Retina (tissue), 1 donor: ENCODE results near the gene PLA2G6.

Source experiments
- DNase-seq: peaks from one replicate; pipeline ENCODE4 v3.0.0-alpha.2; 2016

The PLA2G6 gene

DNA sequence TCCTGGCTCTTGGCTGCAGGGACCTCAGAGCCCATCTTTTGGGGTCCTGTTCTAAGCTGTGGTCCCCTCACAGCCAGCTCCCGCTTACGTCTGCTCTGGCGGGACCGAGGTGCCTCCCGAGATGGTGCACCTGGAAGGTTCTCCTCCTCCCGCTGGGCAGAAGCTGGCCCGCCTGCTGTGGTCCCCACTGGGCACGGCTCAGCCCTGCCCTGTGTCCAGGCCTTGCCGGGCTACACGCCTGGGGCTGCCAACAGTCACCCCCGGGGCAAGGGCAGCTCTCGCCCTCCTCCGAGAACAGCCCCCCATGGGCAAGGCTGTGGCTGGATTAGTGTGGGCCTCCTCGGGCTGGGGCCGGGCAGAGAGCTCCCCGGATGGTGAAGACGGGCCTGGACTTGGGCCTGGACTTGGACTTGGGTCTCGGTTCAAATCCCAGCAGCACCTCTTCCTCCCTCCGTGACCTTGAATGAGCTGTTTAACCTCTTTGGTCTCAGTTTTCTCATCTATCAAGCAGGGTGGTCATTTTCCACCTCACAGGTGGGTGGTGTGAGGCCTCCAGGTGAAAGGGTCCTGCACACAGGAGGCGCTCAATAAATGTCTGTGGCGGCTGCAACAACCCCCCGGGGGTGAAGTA lies 72.1 kb downstream of the PLA2G6 start:
- peak; percentile 88 for DNase-seq

DNA sequence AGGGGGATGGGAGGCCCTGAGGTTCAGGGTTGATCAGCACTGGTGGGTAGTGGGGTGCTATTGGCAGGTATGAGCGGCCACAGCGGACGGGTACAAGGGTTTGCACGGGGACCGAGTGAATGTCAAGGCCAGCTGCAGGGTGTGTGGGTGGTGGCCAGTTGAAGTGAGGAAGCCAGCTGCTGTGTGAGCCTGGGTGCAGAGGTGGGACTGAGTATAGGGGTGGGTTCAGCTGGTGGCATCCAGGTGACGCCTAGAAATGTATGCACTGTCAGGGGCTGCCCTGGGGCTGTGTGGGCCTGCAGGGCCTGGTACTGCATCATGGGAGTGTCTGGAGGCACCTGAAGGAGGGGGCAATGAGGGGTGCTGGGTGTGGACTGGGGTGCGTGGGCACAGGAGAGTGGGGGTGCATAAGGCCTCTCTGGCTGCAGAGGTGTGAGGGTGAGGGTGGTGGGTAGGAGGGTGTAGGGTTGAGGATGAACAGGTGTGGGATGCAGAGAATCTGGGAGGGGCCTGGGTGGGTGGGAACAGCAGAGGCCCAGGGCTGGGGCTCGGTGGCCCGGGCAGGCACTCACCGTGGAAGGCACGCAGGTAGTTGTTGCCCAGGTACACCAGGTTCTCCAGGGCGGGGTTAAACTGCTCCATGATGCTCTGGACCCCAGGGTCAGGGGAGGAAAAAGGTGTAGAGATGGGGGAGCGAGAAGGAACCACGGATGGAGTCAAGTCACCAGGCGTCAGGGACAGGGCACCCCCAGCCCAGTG lies 72.9 kb downstream of the PLA2G6 start:
- peak; percentile 45 for DNase-seq

DNA sequence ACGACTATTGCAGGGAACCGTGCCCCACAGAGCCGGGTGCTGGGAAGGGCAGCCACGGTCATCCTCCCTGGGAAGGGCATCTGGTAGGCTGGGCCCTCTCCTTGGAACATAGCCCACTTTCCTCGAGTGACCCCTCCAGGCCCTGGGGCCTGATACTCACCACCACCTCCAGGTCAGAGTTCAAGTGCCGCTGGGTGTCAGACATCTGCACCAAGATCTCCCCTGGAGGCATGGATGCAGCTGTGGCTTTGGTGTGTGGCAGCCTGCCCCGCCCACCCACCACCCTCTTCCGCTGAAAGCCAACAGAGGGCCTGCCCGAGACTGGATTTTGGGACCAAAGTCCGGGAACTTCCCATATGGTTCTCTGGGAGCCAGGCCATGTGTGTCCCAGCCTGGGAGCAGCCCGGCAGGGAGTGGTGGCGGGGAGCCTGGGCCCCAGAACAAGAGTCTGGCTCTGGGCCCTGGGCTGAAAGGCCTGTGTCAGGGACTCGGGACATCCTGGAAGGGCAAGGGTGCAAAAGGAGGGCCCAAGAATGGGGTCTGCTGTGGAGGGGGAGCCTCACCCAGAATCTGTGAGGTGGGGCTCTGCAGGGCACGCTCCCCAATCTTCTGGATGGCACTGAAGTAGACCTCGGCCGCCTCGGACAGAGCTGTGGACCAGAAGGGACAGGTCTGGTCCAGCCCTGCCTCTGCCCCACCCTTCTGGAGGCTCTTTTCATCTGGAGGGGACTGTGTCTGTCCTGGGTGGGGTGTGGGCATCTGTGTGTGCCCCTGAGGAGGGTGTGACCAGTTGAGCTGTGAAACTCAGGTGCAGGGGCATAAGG lies 73.7 kb downstream of the PLA2G6 start:
- DNase-seq: peak; percentile 32

DNA sequence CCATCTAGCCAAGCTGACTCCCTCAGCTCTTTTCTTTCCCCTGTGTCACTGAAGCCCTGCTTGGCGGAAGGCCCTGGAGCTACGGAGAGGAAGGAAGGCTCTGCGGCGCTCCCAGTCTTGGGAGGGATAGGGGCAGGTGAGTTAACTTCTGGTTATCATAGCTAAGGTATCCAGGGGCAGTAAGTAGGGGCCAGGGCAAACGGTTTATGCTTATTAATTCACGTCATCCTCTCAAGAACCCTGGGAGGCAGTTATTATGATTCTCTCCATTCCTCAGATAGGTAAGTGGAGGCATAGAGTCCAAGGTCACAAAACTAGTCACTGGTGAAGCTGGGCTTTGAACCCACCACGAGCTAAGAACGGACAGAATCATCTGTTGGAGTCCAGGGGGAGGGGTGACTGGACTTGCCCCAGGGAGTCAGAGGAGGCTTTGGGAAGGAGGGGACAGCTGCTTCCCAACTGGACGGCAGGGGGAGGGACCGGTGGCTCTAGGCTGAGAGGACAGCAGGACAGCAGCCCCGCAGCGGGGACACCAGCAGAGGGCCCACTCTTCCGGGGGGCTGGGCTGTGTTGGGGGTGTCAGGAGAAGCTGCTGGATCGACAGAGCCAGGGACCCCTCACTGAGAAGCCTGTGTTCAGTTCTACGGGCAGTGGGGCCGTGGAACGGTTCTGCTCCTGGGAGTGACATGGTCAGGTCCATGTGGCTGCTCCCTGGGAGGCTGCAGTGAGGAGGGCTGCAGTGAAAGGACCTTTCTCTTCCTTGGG lies 74.6 kb downstream of the PLA2G6 start:
- no peak for DNase-seq

DNA sequence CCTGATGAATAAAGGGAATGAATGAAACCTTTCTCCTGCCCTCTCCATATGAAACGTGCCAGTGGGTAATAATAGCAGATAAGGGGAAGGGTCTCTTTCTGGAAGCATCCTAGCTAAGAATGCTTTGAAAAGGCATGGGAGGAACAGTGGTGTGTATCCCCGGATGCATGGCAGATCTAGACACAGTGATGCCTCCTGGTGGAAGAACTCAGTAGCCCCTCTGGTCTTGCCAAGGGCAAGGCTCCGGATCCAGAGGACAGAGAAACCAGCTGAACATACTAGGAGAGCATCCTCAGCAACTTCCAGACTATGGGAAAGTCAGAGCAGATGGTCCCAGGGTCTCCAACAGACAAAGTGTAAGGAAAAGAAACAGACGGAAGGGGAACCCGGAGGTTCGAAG lies 77.5 kb downstream of the PLA2G6 start:
- no peak for DNase-seq

DNA sequence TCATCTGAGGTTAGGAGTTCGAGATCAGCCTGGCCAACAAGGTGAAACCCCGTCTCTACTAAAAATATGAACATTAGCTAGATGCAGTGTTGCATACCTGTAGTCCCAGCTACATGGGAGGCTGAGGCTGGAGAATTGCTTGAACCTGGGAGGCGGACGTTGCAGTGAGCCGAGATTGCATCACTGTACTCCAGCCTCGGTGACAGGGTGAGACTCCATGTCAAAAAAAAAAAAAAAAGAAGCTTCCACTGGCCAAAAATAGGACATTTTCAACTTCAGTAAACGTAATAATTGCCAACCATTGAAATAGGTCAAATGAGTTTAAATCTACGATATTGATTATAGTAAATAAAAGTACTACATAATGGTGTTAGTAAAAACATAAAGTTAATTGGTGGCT lies 78.0 kb downstream of the PLA2G6 start:
- no peak for DNase-seq

DNA sequence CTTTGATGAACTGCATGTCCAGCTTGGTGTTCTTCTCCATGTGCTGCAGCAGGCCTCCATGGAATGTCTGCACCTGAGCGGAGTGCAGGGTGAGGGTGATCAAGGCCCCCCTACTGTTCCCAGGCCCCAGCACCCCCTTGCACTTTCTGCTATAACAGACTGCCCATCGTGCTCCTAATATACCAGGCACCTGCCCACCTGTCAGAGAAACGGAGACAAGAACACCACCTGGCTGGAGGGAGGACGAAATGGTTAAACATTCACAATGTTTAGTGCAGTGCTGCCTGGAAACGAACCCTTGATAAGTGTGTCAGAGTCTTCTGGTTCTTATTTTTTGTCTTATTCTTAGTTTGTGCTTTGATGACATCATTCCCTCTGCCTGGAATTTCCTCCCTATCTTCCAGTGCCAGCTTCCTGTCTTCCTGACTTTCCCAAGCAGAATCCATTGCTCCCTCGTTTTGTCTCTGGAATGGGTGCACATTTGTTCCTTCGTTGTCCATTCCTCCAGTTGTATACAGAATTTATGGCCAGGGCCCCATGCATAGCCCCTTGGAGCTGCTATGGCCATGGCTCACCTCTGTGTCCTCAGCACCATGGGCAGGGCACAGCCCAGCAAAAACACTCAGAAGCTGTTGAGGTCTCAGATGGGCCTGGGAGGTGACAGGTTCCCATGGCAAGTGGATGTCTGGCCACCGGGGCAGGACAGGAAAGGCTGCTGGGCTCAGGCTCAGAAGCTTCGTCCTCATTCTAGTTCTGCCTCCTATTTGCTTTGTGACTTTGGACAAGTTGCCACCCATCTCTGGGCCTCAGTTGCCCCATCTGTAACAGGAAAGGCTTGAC lies 83.0 kb downstream of the PLA2G6 start:
- DNase-seq: no peak

DNA sequence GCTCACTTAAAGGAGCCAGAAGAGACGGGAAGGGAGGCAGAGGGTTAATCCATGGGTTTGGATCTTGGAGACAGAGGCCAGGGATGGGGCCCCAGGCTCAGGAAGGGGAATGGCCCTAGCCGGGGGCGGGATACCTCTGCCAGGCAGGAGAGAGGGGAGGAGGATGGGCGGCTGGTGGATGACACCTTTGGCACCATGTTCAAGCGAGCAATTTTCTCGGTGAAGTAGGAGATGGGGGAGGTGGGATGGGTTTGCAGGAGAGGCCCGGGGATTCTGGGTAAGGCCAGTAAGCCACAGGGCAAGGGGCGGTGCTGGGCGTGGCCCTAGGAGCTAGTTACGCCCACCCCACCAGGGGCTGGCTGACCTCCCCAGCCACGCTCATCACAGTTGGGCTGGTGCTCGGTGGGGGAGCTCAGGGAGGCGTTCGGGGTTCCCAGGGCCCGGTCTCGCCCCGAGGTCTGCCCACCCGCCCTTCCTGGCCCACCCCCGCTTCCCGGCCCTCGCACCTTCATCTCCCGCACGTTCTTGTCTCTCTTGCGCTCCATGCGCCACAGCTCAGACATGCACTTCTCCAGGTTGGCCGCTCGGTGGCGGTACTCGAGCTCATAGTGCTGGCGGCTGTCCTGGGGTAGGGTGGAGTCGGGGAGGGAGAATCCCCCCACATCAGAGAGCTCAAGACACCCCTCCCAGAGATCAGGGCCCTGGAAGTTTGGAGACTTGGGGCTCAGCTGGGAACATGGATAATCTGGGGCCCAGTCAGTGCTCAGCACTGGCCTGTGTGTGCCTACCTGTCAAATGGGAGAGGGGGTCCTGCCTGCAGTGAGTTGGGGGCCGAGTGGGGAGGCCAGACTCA lies 83.8 kb downstream of the PLA2G6 start:
- DNase-seq: peak; percentile 48

DNA sequence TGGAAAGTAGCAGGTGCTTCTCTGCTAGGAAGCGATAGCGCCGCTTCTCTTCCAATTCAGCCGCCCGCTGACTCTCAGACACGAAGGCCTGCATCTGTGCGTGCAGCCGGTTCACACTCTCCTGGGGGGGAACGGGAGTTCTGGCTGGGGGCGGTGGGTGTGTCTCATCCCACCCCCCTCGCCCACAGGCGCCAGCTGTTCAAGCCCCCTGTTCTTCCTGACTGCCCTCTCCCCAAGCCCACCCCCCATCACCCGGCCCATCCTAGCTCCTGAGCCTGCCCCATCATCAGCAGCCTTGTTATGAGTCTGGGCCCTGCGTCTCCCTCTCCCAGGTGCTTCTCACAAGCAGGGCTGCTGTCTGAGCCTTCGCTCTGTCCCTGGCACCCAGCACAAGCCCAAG lies 84.6 kb downstream of the PLA2G6 start:
- no peak for DNase-seq

DNA sequence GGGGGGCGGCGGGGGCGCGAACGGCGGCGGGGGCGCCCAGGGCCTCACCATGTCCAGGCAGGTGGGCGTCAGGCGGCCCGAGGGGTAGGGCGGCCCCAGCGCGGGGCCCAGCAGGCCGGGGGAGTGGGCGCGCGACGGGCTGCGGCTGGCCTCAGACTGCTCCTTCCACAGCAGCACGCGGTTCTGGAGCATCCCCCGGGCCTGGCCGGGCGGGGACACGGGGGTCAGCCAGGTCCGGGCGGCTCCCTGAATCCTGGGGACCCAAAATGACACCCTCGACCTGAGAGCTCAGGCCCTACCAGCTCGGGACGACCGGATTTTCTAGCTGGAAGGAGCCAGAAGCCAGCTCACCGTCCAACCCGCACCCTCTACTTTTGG lies 92.2 kb downstream of the PLA2G6 start:
- DNase-seq: peak; percentile 24

DNA sequence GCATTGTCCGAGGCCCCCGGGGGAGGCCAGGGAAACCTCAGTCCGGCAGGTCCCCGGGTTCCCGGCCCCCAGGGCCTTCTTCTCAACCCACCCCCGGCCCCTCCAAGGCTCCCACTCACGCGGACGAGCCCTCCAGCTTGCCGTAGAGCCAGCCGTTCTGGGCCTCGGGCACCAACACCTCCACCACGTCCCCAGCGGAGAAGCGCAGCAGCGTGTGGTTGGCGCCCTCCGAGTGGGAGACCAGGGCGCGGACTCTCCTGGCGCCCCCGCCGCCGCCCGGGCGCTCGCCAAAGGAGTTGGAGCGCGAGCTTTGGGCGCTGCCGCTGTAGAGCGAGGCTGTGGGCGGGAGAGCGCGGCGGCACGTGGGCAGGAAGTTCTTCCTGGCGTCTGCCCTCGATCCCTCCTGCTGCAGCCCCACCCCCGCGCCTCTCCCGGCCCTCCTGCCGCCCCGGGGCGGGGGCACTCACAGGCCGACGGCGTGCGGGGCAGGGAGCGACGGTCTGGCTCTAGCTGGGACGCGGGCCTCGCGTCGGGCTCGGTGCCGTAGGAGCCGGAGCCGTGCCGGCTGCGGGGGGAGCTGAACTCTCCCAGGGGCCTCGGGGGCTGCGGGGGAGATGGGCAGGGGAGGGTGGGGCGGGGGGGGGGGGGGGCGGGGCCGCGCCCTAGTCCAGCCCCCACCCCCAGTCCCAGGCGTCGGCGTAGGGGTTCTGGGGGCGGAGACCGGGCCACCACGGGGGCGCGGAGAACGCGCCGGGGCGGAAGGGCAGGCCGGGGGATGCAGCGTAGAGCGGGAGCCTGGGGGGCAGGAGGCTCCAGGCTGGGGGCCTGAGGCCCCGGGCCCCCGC lies 92.8 kb downstream of the PLA2G6 start:
- DNase-seq: no peak

DNA sequence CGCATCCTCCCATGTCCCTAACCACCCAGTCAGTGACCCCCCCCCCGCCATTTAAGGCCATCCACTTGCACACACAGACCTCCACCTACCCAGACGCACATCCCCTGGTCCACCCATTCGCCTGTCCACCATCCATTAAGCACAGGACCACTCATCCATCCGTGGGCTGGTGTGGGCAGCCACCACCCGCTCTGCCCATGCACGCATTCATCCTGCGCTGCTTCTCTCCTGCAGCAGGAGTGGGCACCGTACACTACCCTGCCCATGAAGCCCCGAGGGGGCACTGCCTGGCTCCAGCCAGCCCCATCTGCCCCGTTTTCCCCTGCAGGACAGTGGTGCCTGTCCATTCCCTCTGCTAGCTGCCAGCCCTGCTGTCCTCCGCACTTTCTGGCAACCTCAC lies 93.8 kb downstream of the PLA2G6 start:
- no peak for DNase-seq

DNA sequence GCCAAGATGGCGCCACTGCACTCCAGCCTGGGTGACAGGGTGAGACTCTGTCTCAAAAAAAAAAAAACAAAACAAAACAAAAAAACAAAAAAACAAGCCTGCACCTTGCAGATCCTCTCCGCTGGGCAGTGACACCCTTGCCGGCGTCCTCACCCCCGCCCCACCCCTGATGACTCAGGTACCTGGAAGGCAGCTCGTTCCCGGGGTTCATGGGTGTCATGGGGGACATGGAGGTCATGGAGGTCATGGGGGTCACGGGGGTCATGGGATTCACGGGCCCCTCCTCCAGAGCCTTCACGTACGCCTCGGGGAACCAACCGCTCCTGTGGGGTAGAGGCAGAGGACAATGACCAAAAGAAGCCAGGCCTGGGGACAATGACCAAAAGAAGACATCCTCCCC lies 94.7 kb downstream of the PLA2G6 start:
- no peak for DNase-seq

DNA sequence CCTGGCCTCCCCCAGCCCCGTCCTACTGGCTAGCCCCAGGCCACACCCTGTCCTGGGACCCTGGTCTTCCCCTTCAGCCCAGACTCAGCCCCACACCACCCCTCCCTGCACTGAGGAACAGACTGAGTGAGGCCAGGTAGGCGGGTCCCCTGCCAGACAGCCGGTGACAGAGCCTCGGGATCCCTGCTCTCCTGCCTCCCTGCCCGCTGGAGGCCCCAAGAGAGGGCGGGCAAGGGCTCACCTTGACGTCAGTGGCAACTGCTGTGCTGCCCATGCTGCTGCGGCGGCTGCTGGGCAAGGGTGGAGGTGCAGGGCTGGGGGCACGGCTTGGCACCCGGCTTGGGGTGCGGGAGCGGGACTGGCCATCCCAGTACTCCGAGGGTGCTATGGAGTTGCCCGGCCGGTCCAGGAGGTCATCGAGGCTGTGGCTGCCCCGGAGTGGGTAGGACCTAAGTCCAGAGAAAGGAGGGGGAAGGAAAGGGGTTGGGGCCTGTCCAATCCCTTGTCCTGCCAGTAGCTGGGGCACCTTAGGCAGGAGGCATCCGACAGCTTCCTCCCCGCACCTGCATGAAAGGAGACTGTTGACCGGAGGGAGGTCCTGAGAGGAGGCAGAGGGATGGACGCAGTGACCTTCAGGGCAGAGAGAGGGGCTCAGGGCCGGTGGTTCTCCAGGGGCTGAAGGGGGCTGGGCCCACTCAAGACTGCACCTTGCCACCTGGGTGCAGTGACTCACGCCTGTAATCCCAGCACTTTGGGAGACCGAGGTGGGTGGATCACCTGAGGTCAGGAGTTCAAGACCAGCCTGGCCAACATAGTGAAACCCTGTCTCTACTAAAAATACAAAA lies 95.4 kb downstream of the PLA2G6 start:
- no peak for DNase-seq

DNA sequence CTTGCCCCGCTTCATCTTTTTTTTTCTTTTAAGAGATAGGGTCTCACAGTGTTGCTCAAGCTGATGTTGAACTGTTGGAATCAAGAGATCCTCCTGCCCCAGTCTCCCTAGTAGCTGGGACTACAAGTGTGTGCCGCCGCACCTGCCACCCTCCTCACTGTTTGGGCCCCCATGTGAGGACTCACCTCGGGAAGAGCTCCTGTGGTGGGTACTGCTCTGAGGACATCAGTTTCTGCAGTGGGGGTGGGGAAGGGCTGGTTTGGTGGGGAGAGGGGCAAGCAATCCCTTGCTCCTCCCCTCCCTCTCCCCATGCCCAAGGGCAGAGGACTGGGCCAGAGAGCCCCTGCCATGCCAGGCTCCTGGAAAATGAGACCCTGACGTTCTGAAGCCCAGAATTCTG lies 96.1 kb downstream of the PLA2G6 start:
- DNase-seq: no peak

DNA sequence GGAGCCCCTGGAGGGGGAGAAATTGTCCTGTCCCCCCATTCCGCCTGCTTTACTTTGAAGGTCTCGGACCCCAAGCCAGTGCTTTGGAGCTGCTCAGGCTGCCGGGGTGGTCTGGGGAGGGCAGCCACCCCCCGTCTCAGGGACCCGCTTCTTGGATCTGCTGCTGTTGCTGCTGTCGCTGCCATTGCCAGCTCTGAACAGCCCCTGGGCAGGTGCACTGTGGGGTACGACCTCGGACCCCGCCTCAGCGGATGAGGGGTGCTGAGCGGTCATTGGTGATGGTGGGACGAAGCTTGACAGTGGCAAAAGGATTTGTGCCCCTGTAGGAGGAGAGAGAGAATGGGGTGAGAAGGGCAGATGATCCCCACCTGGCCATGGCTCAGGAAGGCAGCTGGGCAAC lies 96.6 kb downstream of the PLA2G6 start:
- DNase-seq: no peak

DNA sequence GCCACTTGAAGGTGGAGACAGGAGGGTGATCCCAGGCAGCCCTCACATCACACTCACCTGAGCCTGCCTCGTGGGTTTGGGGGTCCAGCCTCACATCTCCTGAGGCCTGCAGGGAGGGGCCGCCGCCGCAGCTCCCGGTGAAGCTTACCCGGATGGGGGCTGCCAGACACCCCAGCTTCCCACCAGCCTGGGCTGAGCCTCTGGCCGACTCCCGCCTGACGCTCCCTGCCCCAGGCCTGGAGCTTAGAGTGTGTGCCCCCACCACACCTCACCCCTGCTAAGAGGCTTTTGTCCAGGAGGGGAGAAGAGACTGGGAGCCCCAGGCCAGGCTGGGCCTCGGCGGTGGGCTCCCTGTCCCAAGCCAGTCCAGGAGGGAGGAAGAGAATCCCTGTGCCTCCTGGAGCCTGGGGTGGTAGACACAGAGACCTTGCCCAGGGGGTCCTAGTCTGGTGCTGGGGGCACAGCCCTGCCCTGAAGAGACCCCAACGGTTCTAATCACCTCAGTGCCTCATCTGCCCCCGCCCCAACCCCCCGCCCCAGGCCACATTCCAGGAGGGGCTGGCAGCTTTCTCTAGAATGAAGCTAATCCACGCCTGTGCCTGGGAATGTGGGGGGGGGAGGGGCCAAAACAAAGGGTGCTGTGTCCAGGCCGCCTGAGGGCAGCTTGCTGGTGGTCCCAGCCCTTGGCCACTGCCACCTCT lies 97.5 kb downstream of the PLA2G6 start, which contains the start of gene SLC16A8:
TSS of gene SLC16A8 (minus strand) at position 254 of the 701 bp plus-strand sequence. CDS start 1,311 bp downstream, outside the sequence.
- DNase-seq: peak; percentile 39

DNA sequence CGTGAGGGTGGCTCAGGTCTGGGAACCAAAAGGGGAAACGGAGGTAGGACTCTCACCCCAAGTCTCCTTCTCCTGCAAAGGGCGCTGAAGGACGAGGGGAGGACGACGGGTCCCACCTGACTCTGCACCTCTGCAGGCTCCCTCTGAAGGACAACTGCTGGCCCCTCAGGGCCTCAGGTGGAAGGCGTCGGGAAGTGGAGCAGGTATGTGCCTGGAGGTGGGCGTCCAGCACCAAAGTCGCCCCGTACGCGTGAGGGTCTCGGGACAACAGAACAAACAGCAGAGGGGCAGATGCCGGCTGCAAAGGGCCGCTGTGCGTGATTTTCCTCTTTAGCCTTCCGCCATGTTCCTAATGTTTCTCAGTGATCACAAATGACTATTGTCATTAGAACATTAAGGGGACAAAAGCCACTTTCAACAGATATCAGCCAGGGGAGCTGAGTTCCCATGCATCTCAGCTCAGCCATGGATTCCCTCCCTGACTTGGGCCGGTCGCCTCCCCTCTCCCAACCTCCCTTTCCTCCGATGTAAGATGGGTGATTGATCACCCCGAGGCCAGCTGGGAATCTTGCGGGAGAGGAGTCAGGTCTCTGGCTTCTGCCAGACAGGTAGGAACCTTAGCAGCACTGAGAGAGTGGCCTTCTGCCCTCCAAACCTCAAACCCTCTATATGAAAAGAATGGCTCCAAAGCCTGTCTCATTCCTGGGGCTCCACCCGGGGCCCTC lies 98.5 kb downstream of the PLA2G6 start:
- no peak for DNase-seq
